Memory B cell (primary cell): ENCODE data around the gene ZNRF1.
"Not testable (repeated sequence)": the region's sequence is repeated elsewhere in the genome, so short reads cannot be mapped to it uniquely, and the experiment has no call there.

ENCODE experiments used
- ATAC-seq: fragments of 150-1000 bp; cut with Tn5 transposase; 2 replicates; pipeline ENCODE4 v1.10.0; 2021; ENCODE audit warnings: low read depth, mild to moderate bottlenecking, moderate library complexity
- DNase-seq, 2 donors: peaks; one replicate each; pipeline ENCODE4 v3.0.0; 2022; ENCODE audit warnings: low spot score in 2 of 2
- H3K27ac Mint-ChIP-seq: one replicate; pipeline ENCODE4 v1.8.0; 2022; ENCODE audit warnings: mild to moderate bottlenecking, moderate library complexity, mixed read lengths
- H3K27me3 Mint-ChIP-seq: one replicate; pipeline ENCODE4 v1.8.0; 2022; ENCODE audit warnings: mixed read lengths
- H3K36me3 Mint-ChIP-seq: one replicate; pipeline ENCODE4 v1.8.0; 2022; ENCODE audit warnings: mild to moderate bottlenecking, mixed read lengths
- H3K4me1 Mint-ChIP-seq: one replicate; pipeline ENCODE4 v1.8.0; 2022; ENCODE audit warnings: mixed read lengths
- H3K4me3 Mint-ChIP-seq: one replicate; pipeline ENCODE4 v1.8.0; 2022; ENCODE audit warnings: mild to moderate bottlenecking, moderate library complexity, mixed read lengths
- H3K9me3 Mint-ChIP-seq: one replicate; pipeline ENCODE4 v1.8.0; 2022; ENCODE audit warnings: mixed read lengths

Gene ZNRF1

GRCh38 chr16:74998481-74999218, at the start of gene ZNRF1:
Gene ZNRF1, plus strand, starts transcription at chr16:74999024. Its CDS starts 648 bp downstream, at chr16:74999672.
- peaks cover 9% of the 10 kb centered on the region for H3K4me1 Mint-ChIP-seq
- no peaks in the 10 kb centered on the region for H3K36me3 Mint-ChIP-seq
- H3K27me3 Mint-ChIP-seq, result peaks cover 27% of the 10 kb centered on the region
- H3K27ac Mint-ChIP-seq, result no peak within 1 kb of the TSS
- no peaks in the 10 kb centered on the region for H3K9me3 Mint-ChIP-seq
- peak within 1 kb of the TSS; percentile 84 for H3K4me3 Mint-ChIP-seq
- peak; percentile 75 for ATAC-seq
- DNase-seq, result peak; percentile 65 to 71

- peaks cover 32% of the 10 kb centered on the region for H3K36me3 Mint-ChIP-seq
- DNase-seq (no peak), ATAC-seq (no peak)
- H3K4me3 Mint-ChIP-seq, result no peak overlapping the region
- no peak overlapping the region for H3K27ac Mint-ChIP-seq
- H3K27me3 Mint-ChIP-seq, result no peaks in the 10 kb centered on the region
- H3K4me1 Mint-ChIP-seq, result no peaks in the 10 kb centered on the region
- no peaks in the 10 kb centered on the region for H3K9me3 Mint-ChIP-seq
Observed at GRCh38 chr16:74949309-74949708, 49.5 kb upstream of the ZNRF1 start.

GRCh38 chr16:74950511-74950910, 48.3 kb upstream of the ZNRF1 start:
- no peak overlapping the region for H3K4me3 Mint-ChIP-seq
- DNase-seq (no peak), ATAC-seq (no peak)
- no peaks in the 10 kb centered on the region for H3K4me1 Mint-ChIP-seq
- H3K36me3 Mint-ChIP-seq, result peaks cover 35% of the 10 kb centered on the region
- peaks cover 2% of the 10 kb centered on the region for H3K9me3 Mint-ChIP-seq
- H3K27me3 Mint-ChIP-seq, result no peaks in the 10 kb centered on the region
- no peak overlapping the region for H3K27ac Mint-ChIP-seq

- no peaks in the 10 kb centered on the region for H3K4me1 Mint-ChIP-seq
- no peak overlapping the region for H3K27ac Mint-ChIP-seq
- peaks cover 38% of the 10 kb centered on the region for H3K36me3 Mint-ChIP-seq
- DNase-seq (no peak), ATAC-seq (no peak)
- H3K4me3 Mint-ChIP-seq, result no peak overlapping the region
- no peaks in the 10 kb centered on the region for H3K27me3 Mint-ChIP-seq
- H3K9me3 Mint-ChIP-seq, result peaks cover 2% of the 10 kb centered on the region
Observed at GRCh38 chr16:74951206-74951605, 47.6 kb upstream of the ZNRF1 start.

GRCh38 chr16:74951681-74952080, 47.1 kb upstream of the ZNRF1 start:
- ATAC-seq (no peak), DNase-seq (no peak)
- Mint-ChIP-seq H3K4me3 (no peak overlapping the region), H3K27me3 (no peaks in the 10 kb centered on the region), H3K36me3 (peaks cover 39% of the 10 kb centered on the region), H3K27ac (no peak overlapping the region), H3K9me3 (peaks cover 2% of the 10 kb centered on the region), H3K4me1 (no peaks in the 10 kb centered on the region)

GRCh38 chr16:74954763-74955162, 44.1 kb upstream of the ZNRF1 start:
- no peak for DNase-seq
- Mint-ChIP-seq H3K36me3 (peaks cover 35% of the 10 kb centered on the region), H3K4me1 (peaks cover 3% of the 10 kb centered on the region), H3K9me3 (peaks cover 2% of the 10 kb centered on the region), H3K4me3 (no peak overlapping the region), H3K27ac (no peak overlapping the region), H3K27me3 (no peaks in the 10 kb centered on the region)
- ATAC-seq, result no peak

GRCh38 chr16:74973304-74973703, 25.5 kb upstream of the ZNRF1 start:
- Mint-ChIP-seq H3K4me1 (peaks cover 6% of the 10 kb centered on the region), H3K27me3 (no peaks in the 10 kb centered on the region), H3K36me3 (peaks cover 7% of the 10 kb centered on the region), H3K9me3 (no peaks in the 10 kb centered on the region), H3K27ac (no peak overlapping the region), H3K4me3 (no peak overlapping the region)
- ATAC-seq (no peak), DNase-seq (no peak)

GRCh38 chr16:74975591-74975990, 23.2 kb upstream of the ZNRF1 start:
- no peaks in the 10 kb centered on the region for H3K9me3 Mint-ChIP-seq
- H3K27ac Mint-ChIP-seq, result no peak overlapping the region
- ATAC-seq, result no peak
- H3K27me3 Mint-ChIP-seq, result no peaks in the 10 kb centered on the region
- no peaks in the 10 kb centered on the region for H3K4me1 Mint-ChIP-seq
- H3K36me3 Mint-ChIP-seq, result peaks cover 11% of the 10 kb centered on the region
- no peak overlapping the region for H3K4me3 Mint-ChIP-seq
- DNase-seq, result no peak

- no peak overlapping the region for H3K27ac Mint-ChIP-seq
- peaks cover 8% of the 10 kb centered on the region for H3K36me3 Mint-ChIP-seq
- no peaks in the 10 kb centered on the region for H3K27me3 Mint-ChIP-seq
- H3K4me3 Mint-ChIP-seq, result no peak overlapping the region
- no peaks in the 10 kb centered on the region for H3K9me3 Mint-ChIP-seq
- DNase-seq, result no peak
- H3K4me1 Mint-ChIP-seq, result peaks cover 5% of the 10 kb centered on the region
- no peak for ATAC-seq
Observed at GRCh38 chr16:74982256-74982655, 16.6 kb upstream of the ZNRF1 start.

GRCh38 chr16:74984194-74984528, 14.7 kb upstream of the ZNRF1 start:
- no peak for ATAC-seq
- no peaks in the 10 kb centered on the region for H3K9me3 Mint-ChIP-seq
- H3K27me3 Mint-ChIP-seq, result no peaks in the 10 kb centered on the region
- DNase-seq, result no peak
- H3K36me3 Mint-ChIP-seq, result no peaks in the 10 kb centered on the region
- H3K4me1 Mint-ChIP-seq, result peaks cover 5% of the 10 kb centered on the region
- peak overlapping the region; percentile 97 for H3K4me3 Mint-ChIP-seq
- H3K27ac Mint-ChIP-seq, result no peak overlapping the region

- peak within 1 kb of the TSS; percentile 94 for H3K27ac Mint-ChIP-seq
- peak within 1 kb of the TSS; percentile 97 for H3K4me3 Mint-ChIP-seq
- no peaks in the 10 kb centered on the region for H3K9me3 Mint-ChIP-seq
- DNase-seq (peak; percentile 92 to 96), ATAC-seq (peak; percentile 98)
- H3K36me3 Mint-ChIP-seq, result no peaks in the 10 kb centered on the region
- peaks cover 5% of the 10 kb centered on the region for H3K4me1 Mint-ChIP-seq
- no peaks in the 10 kb centered on the region for H3K27me3 Mint-ChIP-seq
Observed at GRCh38 chr16:74984529-74985296, 14.1 kb upstream of the ZNRF1 start, which contains the start of gene WDR59. Gene WDR59, minus strand, starts transcription at chr16:74985123. Its CDS starts 106 bp downstream, at chr16:74985017.

- no peaks in the 10 kb centered on the region for H3K9me3 Mint-ChIP-seq
- H3K27me3 Mint-ChIP-seq, result peaks cover 2% of the 10 kb centered on the region
- H3K27ac Mint-ChIP-seq, result no peak overlapping the region
- H3K4me3 Mint-ChIP-seq, result no peak overlapping the region
- H3K4me1 Mint-ChIP-seq, result peaks cover 5% of the 10 kb centered on the region
- ATAC-seq, result no peak
- H3K36me3 Mint-ChIP-seq, result no peaks in the 10 kb centered on the region
- no peak for DNase-seq
Observed at GRCh38 chr16:74987027-74987681, 11.7 kb upstream of the ZNRF1 start.

- H3K36me3 Mint-ChIP-seq, H3K4me3 Mint-ChIP-seq, DNase-seq, H3K27me3 Mint-ChIP-seq, ATAC-seq, H3K4me1 Mint-ChIP-seq, H3K27ac Mint-ChIP-seq, H3K9me3 Mint-ChIP-seq: not testable (repeated sequence)
Observed at GRCh38 chr16:74989864-74990263, 9.0 kb upstream of the ZNRF1 start.

- H3K9me3 Mint-ChIP-seq, result no peaks in the 10 kb centered on the region
- H3K4me3 Mint-ChIP-seq, result no peak overlapping the region
- DNase-seq (no peak), ATAC-seq (no peak)
- no peak overlapping the region for H3K27ac Mint-ChIP-seq
- H3K4me1 Mint-ChIP-seq, result no peaks in the 10 kb centered on the region
- no peaks in the 10 kb centered on the region for H3K36me3 Mint-ChIP-seq
- peaks cover 6% of the 10 kb centered on the region for H3K27me3 Mint-ChIP-seq
Observed at GRCh38 chr16:74990832-74991231, 8.0 kb upstream of the ZNRF1 start.
